HG03521 (cell line): Measurements from ENCODE around the gene ARID3B.
"Not testable (repeated sequence)": the region's sequence is repeated elsewhere in the genome, so short reads cannot be mapped to it uniquely, and the experiment has no call there.

Experiments used
- ATAC-seq: cut with Tn5 transposase; IDR thresholded peaks from one replicate; pipeline ENCODE4 v1.9.1; 2021; ENCODE audit warnings: mild to moderate bottlenecking, moderate library complexity; ENCODE audit not compliant: unreplicated experiment

Gene ARID3B

GRCh38 chr15:74564182-74564581 lies 23.2 kb downstream of the ARID3B start:
- ATAC-seq = no peak

- no peak for ATAC-seq
Observed at GRCh38 chr15:74565381-74566085, 24.5 kb downstream of the ARID3B start.

- no peak for ATAC-seq
Observed at GRCh38 chr15:74568594-74568993, 27.6 kb downstream of the ARID3B start.

- ATAC-seq = no peak
Observed at GRCh38 chr15:74569731-74570070, 28.7 kb downstream of the ARID3B start.

GRCh38 chr15:74571191-74571590 lies 30.2 kb downstream of the ARID3B start:
- ATAC-seq = no peak

- no peak for ATAC-seq
Observed at GRCh38 chr15:74573987-74574386, 33.0 kb downstream of the ARID3B start.

GRCh38 chr15:74578496-74578994 lies 37.5 kb downstream of the ARID3B start:
- no peak for ATAC-seq

GRCh38 chr15:74579001-74579400 lies 38.0 kb downstream of the ARID3B start:
- no peak for ATAC-seq

- ATAC-seq = no peak
Observed at GRCh38 chr15:74580538-74581350, 39.7 kb downstream of the ARID3B start.

- ATAC-seq = no peak
Observed at GRCh38 chr15:74584204-74584603, 43.2 kb downstream of the ARID3B start.

GRCh38 chr15:74584779-74585178 lies 43.8 kb downstream of the ARID3B start:
- no peak for ATAC-seq

GRCh38 chr15:74585191-74585590 lies 44.2 kb downstream of the ARID3B start:
- no peak for ATAC-seq

- ATAC-seq = no peak
Observed at GRCh38 chr15:74585857-74586256, 44.8 kb downstream of the ARID3B start.

- no peak for ATAC-seq
Observed at GRCh38 chr15:74589826-74590225, 48.8 kb downstream of the ARID3B start.

- no peak for ATAC-seq
Observed at GRCh38 chr15:74592222-74592621, 51.2 kb downstream of the ARID3B start.

GRCh38 chr15:74593122-74593521 lies 52.1 kb downstream of the ARID3B start:
- no peak for ATAC-seq

GRCh38 chr15:74594455-74594854 lies 53.4 kb downstream of the ARID3B start:
- no peak for ATAC-seq

- no peak for ATAC-seq
Observed at GRCh38 chr15:74595271-74595670, 54.3 kb downstream of the ARID3B start.

- not testable (repeated sequence) for ATAC-seq
Observed at GRCh38 chr15:74596736-74597135, 55.7 kb downstream of the ARID3B start.

GRCh38 chr15:74597146-74597705 lies 56.2 kb downstream of the ARID3B start:
- not testable (repeated sequence) for ATAC-seq

- peak; percentile 84 for ATAC-seq
Observed at GRCh38 chr15:74598126-74598842, 57.3 kb downstream of the ARID3B start.
